ENCODE measurements around the gene PPM1N. TPM values are rescaled to one million over a fixed set of nuclear protein-coding genes. Genes with fewer than 3 reads are reported as not detected.

The PPM1N gene
- total and polyA plus RNA-seq, 2 of the 13 experiments (the other 11 are each of a cell fraction or from before 2014, with no cell fraction given), result 0.31 to 1.8 TPM

DNA sequence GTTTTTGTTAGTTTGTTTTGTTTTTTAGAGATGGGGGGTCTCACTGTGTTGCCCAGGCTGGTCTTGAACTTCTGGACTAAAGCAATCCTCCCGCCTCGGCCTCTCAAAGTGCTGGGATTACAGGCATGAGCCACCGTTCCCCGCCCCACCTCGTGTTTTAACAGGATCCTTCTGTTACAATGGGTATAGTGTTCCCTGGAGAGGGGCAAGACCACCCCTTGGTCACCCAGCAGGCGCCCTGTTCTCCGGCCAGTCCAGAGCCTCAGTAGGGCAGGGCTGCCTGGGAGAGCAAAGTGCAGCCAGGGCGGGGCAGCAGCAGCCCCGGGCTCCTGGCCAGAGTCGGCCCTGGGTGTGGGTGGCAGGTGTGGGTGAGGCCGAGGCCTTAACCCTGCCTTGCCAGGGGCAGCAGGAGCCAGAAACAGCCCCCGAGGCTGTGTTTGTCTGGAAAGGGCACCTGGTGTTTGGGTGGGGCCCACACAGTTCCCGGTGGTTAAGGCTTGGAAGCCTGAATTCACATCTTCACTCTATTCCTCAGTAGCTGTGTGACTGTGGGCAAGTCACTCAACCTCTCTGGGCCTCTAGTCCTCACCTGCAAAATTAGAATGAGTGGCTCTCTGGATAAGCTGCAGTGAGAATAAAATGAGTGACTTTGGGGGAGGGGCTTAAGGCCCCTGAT lies 16.3 kb downstream of the PPM1N start (continued):
- TF ChIP-seq MYC (CRISPR knock-in tag; IDR thresholded peaks at IDR 0.05; ENCODE audit: borderline replicate concordance) (peak; percentile 78; the same call in 1 of the 2 replicates), CBFB (CRISPR knock-in tag; IDR thresholded peaks at IDR 0.05) (no peak), ONECUT2 (CRISPR knock-in tag; IDR thresholded peaks at IDR 0.05) (no peak), ZNF20 (CRISPR knock-in tag; IDR thresholded peaks at IDR 0.05) (no peak), YEATS4 (CRISPR knock-in tag; IDR thresholded peaks at IDR 0.05; ENCODE audit: borderline replicate concordance) (peak; percentile 75; the same call in 1 of the 2 replicates), AGO2 (optimal IDR thresholded peaks at IDR 0.05; ENCODE audit: low read depth, low read length) (peak; percentile 58), FOXO1 (CRISPR knock-in tag; IDR thresholded peaks at IDR 0.05) (no peak), NR2C2 (CRISPR knock-in tag; IDR thresholded peaks at IDR 0.05; ENCODE audit: borderline replicate concordance) (no peak), KMT2A (CRISPR knock-in tag; IDR thresholded peaks at IDR 0.05) (no peak), ZNF788 (CRISPR knock-in tag; IDR thresholded peaks at IDR 0.05; ENCODE audit: borderline replicate concordance) (peak; percentile 58; the same call in 1 of the 2 replicates), HCFC1 (IDR thresholded peaks at IDR 0.05; ENCODE audit: low read depth, low read length) (no peak), ZNF552 (CRISPR knock-in tag; IDR thresholded peaks at IDR 0.05; ENCODE audit: borderline replicate concordance) (no peak), ZNF10 (CRISPR knock-in tag; IDR thresholded peaks at IDR 0.05; ENCODE audit: borderline replicate concordance, low read depth) (no peak), SMARCE1 (IDR thresholded peaks at IDR 0.05; ENCODE audit: borderline replicate concordance) (no peak), ZNF382 (CRISPR knock-in tag; IDR thresholded peaks at IDR 0.05; ENCODE audit: borderline replicate concordance) (no peak), HDAC2 (CRISPR knock-in tag; IDR thresholded peaks at IDR 0.05) (peak; percentile 67)
- TF ChIP-seq, protein P1, sequence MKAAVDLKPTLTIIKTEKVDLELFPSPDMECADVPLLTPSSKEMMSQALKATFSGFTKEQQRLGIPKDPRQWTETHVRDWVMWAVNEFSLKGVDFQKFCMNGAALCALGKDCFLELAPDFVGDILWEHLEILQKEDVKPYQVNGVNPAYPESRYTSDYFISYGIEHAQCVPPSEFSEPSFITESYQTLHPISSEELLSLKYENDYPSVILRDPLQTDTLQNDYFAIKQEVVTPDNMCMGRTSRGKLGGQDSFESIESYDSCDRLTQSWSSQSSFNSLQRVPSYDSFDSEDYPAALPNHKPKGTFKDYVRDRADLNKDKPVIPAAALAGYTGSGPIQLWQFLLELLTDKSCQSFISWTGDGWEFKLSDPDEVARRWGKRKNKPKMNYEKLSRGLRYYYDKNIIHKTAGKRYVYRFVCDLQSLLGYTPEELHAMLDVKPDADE (CRISPR knock-in tag; IDR thresholded peaks at IDR 0.05), result no peak
- TF ChIP-seq, protein P2, sequence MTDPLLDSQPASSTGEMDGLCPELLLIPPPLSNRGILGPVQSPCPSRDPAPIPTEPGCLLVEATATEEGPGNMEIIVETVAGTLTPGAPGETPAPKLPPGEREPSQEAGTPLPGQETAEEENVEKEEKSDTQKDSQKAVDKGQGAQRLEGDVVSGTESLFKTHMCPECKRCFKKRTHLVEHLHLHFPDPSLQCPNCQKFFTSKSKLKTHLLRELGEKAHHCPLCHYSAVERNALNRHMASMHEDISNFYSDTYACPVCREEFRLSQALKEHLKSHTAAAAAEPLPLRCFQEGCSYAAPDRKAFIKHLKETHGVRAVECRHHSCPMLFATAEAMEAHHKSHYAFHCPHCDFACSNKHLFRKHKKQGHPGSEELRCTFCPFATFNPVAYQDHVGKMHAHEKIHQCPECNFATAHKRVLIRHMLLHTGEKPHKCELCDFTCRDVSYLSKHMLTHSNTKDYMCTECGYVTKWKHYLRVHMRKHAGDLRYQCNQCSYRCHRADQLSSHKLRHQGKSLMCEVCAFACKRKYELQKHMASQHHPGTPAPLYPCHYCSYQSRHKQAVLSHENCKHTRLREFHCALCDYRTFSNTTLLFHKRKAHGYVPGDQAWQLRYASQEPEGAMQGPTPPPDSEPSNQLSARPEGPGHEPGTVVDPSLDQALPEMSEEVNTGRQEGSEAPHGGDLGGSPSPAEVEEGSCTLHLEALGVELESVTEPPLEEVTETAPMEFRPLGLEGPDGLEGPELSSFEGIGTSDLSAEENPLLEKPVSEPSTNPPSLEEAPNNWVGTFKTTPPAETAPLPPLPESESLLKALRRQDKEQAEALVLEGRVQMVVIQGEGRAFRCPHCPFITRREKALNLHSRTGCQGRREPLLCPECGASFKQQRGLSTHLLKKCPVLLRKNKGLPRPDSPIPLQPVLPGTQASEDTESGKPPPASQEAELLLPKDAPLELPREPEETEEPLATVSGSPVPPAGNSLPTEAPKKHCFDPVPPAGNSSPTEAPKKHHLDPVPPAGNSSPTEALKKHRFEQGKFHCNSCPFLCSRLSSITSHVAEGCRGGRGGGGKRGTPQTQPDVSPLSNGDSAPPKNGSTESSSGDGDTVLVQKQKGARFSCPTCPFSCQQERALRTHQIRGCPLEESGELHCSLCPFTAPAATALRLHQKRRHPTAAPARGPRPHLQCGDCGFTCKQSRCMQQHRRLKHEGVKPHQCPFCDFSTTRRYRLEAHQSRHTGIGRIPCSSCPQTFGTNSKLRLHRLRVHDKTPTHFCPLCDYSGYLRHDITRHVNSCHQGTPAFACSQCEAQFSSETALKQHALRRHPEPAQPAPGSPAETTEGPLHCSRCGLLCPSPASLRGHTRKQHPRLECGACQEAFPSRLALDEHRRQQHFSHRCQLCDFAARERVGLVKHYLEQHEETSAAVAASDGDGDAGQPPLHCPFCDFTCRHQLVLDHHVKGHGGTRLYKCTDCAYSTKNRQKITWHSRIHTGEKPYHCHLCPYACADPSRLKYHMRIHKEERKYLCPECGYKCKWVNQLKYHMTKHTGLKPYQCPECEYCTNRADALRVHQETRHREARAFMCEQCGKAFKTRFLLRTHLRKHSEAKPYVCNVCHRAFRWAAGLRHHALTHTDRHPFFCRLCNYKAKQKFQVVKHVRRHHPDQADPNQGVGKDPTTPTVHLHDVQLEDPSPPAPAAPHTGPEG (CRISPR knock-in tag; IDR thresholded peaks at IDR 0.05), result peak; percentile 38; the same call in 1 of the 2 replicates
- TF ChIP-seq, protein P3, sequence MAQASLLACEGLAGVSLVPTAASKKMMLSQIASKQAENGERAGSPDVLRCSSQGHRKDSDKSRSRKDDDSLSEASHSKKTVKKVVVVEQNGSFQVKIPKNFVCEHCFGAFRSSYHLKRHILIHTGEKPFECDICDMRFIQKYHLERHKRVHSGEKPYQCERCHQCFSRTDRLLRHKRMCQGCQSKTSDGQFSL (CRISPR knock-in tag; IDR thresholded peaks at IDR 0.05), result no peak; the same call in 1 of the 2 replicates
- TF ChIP-seq, protein P4, sequence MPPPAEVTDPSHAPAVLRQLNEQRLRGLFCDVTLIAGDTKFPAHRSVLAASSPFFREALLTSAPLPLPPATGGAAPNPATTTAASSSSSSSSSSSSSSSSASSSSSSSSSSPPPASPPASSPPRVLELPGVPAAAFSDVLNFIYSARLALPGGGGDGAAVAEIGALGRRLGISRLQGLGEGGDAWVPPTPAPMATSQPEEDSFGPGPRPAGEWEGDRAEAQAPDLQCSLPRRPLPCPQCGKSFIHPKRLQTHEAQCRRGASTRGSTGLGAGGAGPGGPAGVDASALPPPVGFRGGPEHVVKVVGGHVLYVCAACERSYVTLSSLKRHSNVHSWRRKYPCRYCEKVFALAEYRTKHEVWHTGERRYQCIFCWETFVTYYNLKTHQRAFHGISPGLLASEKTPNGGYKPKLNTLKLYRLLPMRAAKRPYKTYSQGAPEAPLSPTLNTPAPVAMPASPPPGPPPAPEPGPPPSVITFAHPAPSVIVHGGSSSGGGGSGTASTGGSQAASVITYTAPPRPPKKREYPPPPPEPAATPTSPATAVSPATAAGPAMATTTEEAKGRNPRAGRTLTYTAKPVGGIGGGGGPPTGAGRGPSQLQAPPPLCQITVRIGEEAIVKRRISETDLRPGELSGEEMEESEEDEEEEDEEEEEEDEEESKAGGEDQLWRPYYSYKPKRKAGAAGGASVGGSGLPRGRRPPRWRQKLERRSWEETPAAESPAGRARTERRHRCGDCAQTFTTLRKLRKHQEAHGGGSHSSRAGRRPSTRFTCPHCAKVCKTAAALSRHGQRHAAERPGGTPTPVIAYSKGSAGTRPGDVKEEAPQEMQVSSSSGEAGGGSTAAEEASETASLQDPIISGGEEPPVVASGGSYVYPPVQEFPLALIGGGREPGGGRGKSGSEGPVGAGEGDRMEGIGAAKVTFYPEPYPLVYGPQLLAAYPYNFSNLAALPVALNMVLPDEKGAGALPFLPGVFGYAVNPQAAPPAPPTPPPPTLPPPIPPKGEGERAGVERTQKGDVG (CRISPR knock-in tag; IDR thresholded peaks at IDR 0.05; ENCODE audit: borderline replicate concordance), result no peak
